Mesothelial cell of epicardium (in vitro differentiated cells): ENCODE data around the gene CHCHD3. TPM values are rescaled to one million over a fixed set of nuclear protein-coding genes. Genes with fewer than 3 reads are reported as not detected.

Experiments used
- DNase-seq, 2 experiments: peaks; one replicate each; pipeline ENCODE4 v3.0.0; 2021; ENCODE audit warnings: low spot score in 2 of 2; ENCODE audit not compliant: unreplicated experiment in 2 of 2
- H3K27ac Mint-ChIP-seq: 2 replicates; pipeline ENCODE4 v1.8.0; 2021; ENCODE audit warnings: mixed read lengths
- H3K27me3 Mint-ChIP-seq: 2 replicates; pipeline ENCODE4 v1.8.0; 2021; ENCODE audit warnings: low read depth, mixed read lengths
- H3K36me3 Mint-ChIP-seq: 2 replicates; pipeline ENCODE4 v1.8.0; 2021; ENCODE audit warnings: mixed read lengths
- H3K4me1 Mint-ChIP-seq: 2 replicates; pipeline ENCODE4 v1.8.0; 2021; ENCODE audit warnings: mixed read lengths
- H3K4me3 Mint-ChIP-seq: 2 replicates; pipeline ENCODE4 v1.8.0; 2021; ENCODE audit warnings: mild to moderate bottlenecking, moderate library complexity, mixed read lengths
- H3K9me3 Mint-ChIP-seq: 2 replicates; pipeline ENCODE4 v1.8.0; 2021; ENCODE audit warnings: mixed read lengths
- total RNA-seq: library from RNA; stranded (reverse); gene quantifications from 3 replicates; pipeline ENCODE4 v1.2.1, GENCODE V29; 2021
- TF ChIP-seq, protein P1 (sequence below): fragments of 200-600 bp; sonication (generic); IDR thresholded peaks from one replicate; pipeline ENCODE4 v1.5.0; 2021; ENCODE audit warnings: antibody characterized with exemption; ENCODE audit not compliant: unreplicated experiment

The CHCHD3 gene
- total RNA-seq, 1 donor from 2014 or later, result 54.3 TPM

DNA sequence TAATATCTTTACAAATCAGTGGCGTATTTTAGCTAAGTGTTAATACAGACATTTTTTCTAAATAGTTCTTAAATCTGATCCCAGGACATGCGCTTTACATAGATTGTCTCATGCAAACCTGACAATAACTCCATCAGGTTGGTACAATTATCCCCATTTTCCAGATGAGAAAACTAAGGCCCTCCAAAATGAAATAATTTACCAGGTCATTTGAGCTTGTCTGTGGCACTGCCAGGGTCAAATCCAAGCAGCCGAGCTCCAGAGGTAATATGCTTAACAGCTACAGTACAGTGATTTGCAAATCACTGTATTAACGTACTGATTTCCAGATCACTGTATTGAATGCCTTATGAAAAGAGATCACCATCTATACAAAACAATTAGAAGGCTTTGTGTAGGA, 223.1 kb downstream of the CHCHD3 start:
- H3K9me3 Mint-ChIP-seq, result peaks cover 15% of the 10 kb centered on the region
- no peaks in the 10 kb centered on the region for H3K27me3 Mint-ChIP-seq
- H3K36me3 Mint-ChIP-seq, result peaks cover 17% of the 10 kb centered on the region
- DNase-seq, result no peak
- H3K4me1 Mint-ChIP-seq, result no peaks in the 10 kb centered on the region
- no peak overlapping the region for H3K4me3 Mint-ChIP-seq
- TF ChIP-seq, protein P1, sequence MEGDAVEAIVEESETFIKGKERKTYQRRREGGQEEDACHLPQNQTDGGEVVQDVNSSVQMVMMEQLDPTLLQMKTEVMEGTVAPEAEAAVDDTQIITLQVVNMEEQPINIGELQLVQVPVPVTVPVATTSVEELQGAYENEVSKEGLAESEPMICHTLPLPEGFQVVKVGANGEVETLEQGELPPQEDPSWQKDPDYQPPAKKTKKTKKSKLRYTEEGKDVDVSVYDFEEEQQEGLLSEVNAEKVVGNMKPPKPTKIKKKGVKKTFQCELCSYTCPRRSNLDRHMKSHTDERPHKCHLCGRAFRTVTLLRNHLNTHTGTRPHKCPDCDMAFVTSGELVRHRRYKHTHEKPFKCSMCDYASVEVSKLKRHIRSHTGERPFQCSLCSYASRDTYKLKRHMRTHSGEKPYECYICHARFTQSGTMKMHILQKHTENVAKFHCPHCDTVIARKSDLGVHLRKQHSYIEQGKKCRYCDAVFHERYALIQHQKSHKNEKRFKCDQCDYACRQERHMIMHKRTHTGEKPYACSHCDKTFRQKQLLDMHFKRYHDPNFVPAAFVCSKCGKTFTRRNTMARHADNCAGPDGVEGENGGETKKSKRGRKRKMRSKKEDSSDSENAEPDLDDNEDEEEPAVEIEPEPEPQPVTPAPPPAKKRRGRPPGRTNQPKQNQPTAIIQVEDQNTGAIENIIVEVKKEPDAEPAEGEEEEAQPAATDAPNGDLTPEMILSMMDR, result no peak
- no peak overlapping the region for H3K27ac Mint-ChIP-seq

DNA sequence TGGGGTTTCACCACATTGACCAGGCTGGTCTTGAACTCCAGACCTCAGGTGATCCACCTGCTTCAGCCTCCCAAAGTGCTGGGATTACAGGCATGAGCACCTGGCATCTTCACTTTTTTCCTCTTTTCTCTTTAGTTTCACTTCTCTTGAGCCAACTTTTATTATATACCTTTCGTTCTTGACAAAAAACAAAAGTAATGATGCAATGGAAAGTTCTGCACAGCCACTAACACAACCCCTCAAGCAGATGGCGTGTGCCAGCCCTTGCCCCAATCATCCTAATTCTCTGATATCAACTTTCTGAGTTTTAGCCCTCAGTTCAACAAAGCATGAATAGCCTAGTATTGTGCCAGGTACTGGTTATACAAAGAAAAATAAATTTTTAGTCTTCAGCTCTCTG, 223.6 kb downstream of the CHCHD3 start:
- H3K4me1 Mint-ChIP-seq, result no peaks in the 10 kb centered on the region

DNA sequence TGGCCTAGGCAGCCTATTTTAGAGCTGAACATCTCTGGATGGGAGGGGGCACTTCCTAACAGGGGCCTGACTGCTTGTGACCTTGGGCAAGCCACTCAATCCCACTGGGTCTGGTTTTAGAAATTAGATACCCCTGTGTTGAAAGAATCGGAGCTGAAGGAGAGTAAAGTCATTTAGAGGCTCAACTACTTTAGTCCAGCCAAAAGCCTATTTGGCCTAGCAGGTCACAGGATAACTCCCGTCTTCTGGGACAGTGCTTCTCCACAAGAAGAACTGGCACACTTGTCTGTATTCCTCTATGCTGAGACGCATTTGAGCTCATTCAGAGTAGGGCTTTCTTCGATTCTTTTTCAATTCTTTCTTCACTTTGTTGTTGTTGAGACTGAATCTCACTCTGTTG, 224.2 kb downstream of the CHCHD3 start:
- H3K27ac Mint-ChIP-seq, result no peak overlapping the region
- peaks cover 5% of the 10 kb centered on the region for H3K9me3 Mint-ChIP-seq
- H3K36me3 Mint-ChIP-seq, result peaks cover 9% of the 10 kb centered on the region
- H3K27me3 Mint-ChIP-seq, result no peaks in the 10 kb centered on the region
- no peak for DNase-seq
- H3K4me1 Mint-ChIP-seq, result no peaks in the 10 kb centered on the region
- no peak overlapping the region for H3K4me3 Mint-ChIP-seq
- TF ChIP-seq, protein P1, result no peak

More for the DNA sequence above, 223.6 kb downstream of the CHCHD3 start:
- Mint-ChIP-seq H3K9me3 (peaks cover 11% of the 10 kb centered on the region), H3K36me3 (peaks cover 15% of the 10 kb centered on the region), H3K27ac (no peak overlapping the region), H3K27me3 (no peaks in the 10 kb centered on the region), H3K4me3 (no peak overlapping the region)
- TF ChIP-seq, protein P1, result no peak
- DNase-seq, result no peak

DNA sequence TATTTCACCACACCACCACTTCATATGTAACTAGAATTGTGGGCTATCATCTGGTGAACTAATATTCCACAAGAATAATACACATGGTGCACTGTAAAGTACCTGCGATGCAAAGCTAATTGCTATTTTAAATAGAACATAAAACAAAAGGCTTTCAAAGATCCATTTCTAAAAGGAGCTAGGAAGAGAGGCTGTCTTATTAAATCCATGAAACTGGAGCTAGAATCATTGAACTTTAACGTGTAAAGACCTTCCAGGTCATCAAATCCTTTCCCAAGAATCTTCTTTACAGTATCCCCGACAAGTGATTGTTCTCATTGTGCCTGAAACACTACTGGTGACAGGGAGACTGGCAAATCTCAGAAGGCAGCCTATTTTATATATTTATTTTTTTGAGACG, 224.9 kb downstream of the CHCHD3 start:
- DNase-seq, result no peak
- TF ChIP-seq, protein P1, result no peak
- Mint-ChIP-seq H3K27me3 (no peaks in the 10 kb centered on the region), H3K9me3 (no peaks in the 10 kb centered on the region), H3K27ac (no peak overlapping the region), H3K36me3 (peaks cover 8% of the 10 kb centered on the region), H3K4me3 (no peak overlapping the region), H3K4me1 (no peaks in the 10 kb centered on the region)

DNA sequence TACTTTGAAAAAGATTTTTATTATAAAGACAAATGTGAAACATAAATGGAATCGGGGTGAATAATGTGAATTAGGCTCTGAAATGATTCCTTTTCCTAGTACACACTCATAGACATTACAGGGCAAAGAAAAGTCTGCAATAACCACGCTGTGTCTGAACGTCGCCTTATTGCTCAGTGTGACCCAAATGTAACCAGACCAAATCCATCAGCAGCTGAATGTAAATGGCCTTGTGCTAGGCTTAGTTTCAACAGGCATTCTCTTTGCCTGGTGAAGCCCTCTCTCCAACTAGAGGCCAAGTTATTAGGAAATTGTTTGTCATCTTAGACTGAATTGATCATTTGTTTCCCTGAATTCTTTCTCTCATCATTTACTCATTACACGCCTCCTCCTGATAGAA, 225.5 kb downstream of the CHCHD3 start:
- TF ChIP-seq, protein P1, result no peak
- H3K4me1 Mint-ChIP-seq, result no peaks in the 10 kb centered on the region
- H3K4me3 Mint-ChIP-seq, result no peak overlapping the region
- peaks cover 5% of the 10 kb centered on the region for H3K36me3 Mint-ChIP-seq
- H3K27me3 Mint-ChIP-seq, result no peaks in the 10 kb centered on the region
- no peak overlapping the region for H3K27ac Mint-ChIP-seq
- DNase-seq, result no peak
- H3K9me3 Mint-ChIP-seq, result no peaks in the 10 kb centered on the region

DNA sequence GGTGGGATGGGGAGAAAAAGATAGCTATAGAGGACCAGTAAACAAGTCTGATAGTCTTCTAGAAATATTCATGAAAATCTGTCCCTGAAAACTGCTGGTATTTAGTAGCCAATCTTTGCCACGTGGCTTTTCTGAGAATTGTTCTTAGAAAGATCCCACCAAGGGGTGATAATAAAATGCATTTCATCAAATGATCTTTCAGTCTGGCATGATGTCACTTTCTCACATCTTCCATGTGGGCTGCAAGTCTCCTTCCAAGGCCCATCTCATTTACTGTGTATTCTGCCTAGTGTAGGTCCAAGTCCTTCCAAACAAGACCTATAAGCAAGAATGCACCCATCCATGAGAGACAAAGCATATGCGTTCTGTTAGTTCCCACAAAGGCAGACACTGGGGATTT, 226.0 kb downstream of the CHCHD3 start:
- TF ChIP-seq, protein P1, result no peak
- Mint-ChIP-seq H3K27me3 (no peaks in the 10 kb centered on the region), H3K9me3 (no peaks in the 10 kb centered on the region), H3K4me1 (no peaks in the 10 kb centered on the region), H3K27ac (no peak overlapping the region), H3K36me3 (peaks cover 5% of the 10 kb centered on the region), H3K4me3 (no peak overlapping the region)
- DNase-seq, result no peak
